ENCODE results near the gene H2AZ2.
"Not testable (repeated sequence)": the region's sequence is repeated elsewhere in the genome, so short reads cannot be mapped to it uniquely, and the experiment has no call there.

GRCh38 chr7:44861949-44862348 lies 14.1 kb upstream of the H2AZ2 start:
- TF ChIP-seq CSDC2 (CRISPR knock-in tag; IDR thresholded peaks at IDR 0.05); ESRRG (CRISPR knock-in tag; IDR thresholded peaks at IDR 0.05); ARNTL (CRISPR knock-in tag; IDR thresholded peaks at IDR 0.05; ENCODE audit: borderline replicate concordance, low read depth); ZNF565 (CRISPR knock-in tag; conservative IDR thresholded peaks at IDR 0.05; ENCODE audit: low read depth): not testable (repeated sequence)
- TF ChIP-seq, protein P1, sequence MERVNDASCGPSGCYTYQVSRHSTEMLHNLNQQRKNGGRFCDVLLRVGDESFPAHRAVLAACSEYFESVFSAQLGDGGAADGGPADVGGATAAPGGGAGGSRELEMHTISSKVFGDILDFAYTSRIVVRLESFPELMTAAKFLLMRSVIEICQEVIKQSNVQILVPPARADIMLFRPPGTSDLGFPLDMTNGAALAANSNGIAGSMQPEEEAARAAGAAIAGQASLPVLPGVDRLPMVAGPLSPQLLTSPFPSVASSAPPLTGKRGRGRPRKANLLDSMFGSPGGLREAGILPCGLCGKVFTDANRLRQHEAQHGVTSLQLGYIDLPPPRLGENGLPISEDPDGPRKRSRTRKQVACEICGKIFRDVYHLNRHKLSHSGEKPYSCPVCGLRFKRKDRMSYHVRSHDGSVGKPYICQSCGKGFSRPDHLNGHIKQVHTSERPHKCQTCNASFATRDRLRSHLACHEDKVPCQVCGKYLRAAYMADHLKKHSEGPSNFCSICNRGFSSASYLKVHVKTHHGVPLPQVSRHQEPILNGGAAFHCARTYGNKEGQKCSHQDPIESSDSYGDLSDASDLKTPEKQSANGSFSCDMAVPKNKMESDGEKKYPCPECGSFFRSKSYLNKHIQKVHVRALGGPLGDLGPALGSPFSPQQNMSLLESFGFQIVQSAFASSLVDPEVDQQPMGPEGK (CRISPR knock-in tag; IDR thresholded peaks at IDR 0.05; ENCODE audit: borderline replicate concordance) = not testable (repeated sequence)
